HG02981 (cell line): ENCODE results near the gene ALDH1L1.

ENCODE experiments used
- ATAC-seq: cut with Tn5 transposase; IDR thresholded peaks from one replicate; pipeline ENCODE4 v1.9.1; 2021; ENCODE audit warnings: mild to moderate bottlenecking, moderate library complexity; ENCODE audit not compliant: unreplicated experiment

ALDH1L1 gene

DNA sequence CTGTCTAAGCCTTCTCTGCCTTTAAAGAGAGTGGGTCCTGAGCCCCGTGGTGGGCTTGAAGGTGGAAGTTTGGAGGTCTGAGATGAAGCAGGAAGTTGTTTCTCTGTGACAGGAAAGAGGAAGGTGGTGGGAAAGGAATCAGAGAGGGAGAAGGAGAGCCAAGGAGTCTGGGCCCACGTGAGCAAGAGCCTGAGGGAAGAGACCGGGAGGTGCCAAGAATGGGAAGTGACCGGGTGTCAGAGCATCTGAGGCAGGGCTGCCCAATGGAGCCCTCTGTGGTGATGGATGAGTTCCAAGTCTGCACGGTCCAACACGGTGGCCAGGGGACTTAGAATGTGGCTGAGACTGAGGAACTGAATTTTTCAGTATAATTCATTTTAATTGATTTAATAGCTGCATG is 24.6 kb downstream of the ALDH1L1 start:
- no peak for ATAC-seq

DNA sequence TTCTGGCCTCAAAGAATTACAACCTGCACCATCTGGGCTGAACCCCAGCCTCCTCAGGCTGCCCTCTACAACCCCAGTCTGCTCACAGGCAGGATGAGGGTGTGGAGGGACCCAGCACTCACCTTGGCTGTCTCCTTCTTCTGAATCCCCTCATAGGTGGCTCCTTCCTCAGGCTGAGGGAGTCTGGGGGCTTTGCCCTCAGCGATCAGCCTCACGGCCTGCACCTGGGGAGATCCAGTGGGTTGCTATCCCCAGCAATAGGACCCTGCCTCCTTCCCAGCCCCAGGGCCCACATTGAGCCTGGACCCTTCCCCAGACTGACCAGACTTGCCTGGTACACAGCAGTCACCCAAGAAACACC is 25.1 kb downstream of the ALDH1L1 start:
- no peak for ATAC-seq

DNA sequence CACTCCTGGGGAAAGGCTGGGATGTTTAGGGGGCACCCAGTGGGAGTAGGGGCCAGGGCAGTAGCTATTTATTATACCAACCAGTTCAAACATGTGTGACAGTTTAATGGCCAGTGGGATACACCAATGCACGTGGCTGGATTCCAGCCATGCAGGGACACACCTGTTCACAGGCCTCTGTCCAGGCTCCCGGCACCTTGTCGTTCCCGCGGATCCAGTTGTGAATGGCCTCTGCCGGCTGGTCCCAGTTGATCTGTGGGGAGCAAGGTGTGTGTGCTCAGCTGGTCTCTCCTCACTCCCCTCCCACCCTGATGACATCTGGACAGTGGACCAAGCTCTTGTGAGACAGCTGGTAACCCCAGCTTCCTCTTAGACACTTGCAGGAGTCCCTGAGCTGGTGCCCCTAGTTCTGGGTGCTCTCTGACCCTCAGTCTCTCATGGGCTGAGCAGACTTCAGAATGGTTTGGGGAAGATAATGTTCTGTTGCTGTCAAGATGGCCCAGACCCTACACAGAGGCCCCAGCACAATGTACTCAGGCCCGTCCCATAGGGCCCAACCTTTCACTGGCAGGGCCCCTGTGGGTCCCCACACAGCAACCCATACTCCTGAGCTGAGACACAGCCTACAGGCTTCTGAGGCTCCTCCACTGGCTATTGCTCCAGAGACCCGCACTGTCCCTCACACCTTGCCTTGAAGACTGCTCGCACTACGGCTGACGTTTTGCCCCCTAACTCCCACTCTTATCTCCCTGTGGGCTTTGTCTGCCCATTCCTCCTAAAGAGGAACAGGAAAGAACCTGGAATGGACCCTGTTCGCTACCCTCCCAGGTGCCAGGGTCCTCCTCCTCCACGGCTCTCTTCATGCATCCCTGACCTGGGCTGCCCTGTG is 25.8 kb downstream of the ALDH1L1 start:
- ATAC-seq = no peak

DNA sequence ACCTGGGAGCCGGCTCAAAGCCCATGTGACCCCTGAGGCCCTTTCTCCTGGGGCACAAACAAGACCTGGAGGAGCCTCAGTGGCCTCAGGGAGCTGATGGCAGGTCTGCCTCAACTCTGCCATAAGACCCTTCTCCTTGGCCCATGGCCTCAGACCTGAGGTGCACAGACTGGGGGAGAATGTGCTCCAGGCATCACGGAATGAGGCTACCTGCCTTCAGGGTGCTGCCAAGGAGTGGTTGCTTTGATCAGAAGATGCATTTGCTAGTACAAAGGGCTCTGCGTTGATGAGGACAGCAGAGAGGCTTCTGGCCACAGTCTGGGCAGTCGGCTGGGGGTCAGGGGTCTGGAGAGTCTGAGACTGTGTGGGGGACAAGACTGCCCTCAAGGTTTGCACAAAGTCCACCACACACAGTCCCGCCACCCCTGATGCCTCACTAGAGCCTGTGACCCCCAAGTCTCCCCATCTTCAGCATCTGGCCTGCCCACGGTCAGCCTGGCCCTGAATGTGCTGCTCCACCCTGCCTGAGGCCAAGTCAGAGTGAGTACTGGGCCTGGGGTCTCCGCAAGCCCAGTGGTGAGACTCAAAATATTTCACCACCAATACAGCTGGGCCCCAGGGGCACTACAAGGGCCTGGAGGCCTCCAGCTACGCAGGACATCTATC is 26.6 kb downstream of the ALDH1L1 start:
- ATAC-seq = no peak

DNA sequence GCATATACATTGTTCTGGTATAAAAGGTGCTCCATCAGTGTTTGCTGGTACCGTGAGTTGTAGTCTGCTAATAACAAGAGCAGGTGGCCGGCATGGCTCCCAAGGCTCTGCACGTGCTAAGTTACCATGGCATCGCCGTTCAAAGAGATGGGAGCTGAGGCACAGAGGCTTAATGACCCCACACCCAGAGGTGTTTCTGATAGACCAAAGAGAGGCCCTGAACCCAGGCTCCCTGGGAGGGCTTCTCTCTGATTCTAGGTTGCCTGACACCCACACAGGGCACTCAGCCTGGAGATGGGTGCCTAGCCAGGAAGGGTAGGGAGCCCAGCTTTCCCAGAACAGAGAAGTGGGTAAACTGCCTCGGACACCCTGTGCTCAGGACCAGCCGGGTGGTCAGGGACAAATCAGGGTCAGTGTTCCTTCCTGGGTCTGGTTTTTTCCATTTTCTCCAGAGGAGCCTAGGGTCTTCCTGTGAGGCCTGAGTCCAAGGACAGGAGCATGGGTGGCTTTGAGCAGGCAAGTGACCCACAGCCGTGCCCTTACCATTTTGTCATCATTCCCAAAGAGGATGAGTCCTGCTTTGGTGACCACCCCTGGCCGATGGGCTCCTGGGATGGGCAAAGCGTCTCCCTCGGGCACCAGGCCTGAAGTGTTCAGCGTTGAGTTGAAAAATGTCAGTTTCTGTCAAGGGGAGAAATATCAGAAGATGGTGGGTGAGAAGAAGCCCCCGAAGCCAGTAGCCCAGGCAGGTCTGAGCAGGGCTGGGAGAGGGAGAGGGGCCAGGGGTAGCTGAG is 27.3 kb downstream of the ALDH1L1 start:
- no peak for ATAC-seq

DNA sequence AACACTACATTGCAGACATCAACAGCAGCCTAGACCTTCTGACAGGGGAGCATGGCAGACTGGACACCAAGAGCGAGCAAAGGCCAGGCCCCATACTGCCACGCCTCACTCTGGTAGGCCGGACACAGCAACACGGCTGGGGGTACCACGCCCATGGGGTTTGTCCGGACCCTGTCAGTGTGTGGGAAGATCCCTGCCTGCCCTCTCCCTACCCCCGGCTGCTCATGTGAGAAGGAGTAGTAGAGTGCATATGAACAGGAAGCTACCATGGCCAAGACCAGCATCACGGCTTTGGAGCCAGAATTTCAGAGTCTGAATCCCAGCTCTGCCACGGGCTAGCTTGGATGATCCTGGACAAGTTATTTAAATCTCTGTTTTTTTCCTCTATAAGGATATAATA is 27.9 kb downstream of the ALDH1L1 start:
- ATAC-seq = no peak

DNA sequence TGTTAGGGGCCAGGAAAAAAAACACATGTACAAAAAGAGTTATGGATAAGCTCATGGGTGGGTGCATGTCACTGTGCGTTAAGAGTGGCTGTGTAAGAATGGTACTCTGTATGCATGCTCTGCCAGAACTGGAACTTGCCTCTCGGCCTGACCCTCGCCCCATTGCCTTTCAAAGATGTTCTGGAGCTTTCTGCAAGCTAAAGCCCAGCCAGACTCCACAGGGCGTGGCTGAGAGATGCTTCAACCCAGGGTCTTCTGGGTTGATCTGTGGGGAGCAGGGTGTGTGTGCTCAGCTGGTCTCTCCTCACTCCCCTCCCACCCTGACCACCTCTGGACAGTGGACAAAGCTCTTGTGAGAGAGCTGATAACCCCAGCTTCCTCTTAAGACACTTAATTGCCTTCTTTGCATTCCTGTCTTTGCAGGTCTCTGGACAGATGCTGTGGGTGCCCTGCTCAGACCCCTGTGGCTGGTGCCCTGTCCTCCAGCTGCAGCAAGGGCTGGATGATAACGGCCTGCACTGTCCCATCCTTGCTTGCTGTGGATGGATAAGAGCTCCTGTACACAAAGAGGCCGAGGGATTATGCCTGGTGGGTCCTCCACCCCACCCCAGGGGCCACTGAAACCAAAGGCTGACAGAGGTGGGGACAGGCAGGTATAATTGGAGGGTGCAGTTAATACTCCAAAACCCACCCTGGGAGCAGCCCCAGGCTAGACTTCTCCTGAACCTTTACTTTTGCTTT is 28.7 kb downstream of the ALDH1L1 start:
- ATAC-seq = no peak

DNA sequence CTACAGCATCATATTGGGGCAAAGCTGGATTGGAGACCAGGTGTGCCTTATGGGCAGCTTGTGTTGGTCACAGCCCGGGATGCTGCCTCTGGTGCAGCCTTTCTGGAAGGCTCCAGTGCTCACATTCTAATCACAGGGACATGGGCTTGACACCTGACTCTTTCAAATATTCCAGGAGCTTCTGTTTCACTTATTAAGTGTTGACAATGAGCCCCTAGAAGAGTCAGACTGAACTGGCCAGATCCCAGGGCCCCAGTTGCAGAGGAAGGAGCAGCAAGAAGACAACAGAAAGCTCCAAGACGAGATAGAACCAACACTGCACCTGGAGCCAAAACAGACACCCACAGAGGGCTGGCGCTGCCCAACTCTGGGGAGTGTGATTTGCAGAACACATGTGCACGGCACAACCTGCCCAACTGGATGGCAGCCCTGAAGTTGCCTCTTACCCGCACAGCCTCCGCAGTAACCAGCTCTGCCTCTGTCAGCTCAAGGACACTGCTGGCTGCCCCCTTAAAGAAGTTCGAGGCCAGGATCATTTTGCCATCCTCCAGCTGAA is 30.3 kb downstream of the ALDH1L1 start:
- no peak for ATAC-seq

DNA sequence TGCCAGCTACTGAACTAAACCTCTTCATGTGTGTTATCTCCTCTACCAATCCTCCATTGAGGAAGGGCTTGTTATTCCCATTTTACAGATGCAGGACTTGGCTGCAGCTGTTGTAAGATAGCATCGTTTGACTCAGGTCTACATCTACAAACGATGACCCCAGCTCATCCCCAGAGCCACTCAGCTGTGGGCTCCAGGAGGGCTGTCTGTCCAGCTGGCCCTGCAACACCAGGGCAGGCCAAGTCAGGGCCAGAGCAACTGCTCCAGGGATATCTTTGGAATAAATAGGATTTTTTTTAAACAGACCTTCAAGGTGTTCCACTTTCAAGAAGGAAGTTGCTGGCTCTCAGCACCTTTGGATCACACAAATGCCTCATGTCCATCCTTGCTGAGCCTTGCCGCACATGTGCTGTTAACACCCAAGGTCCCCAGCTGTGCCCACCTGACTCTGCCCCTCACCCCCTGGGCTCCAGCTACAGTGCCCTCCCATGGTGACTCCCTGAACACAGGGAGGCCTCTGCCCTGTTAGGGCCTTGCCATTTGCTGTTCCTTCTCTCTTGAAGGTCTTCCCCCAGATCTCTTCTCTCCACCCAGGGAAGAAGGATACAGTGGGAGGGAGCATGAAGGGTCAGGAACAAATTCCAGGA is 31.0 kb downstream of the ALDH1L1 start:
- no peak for ATAC-seq

DNA sequence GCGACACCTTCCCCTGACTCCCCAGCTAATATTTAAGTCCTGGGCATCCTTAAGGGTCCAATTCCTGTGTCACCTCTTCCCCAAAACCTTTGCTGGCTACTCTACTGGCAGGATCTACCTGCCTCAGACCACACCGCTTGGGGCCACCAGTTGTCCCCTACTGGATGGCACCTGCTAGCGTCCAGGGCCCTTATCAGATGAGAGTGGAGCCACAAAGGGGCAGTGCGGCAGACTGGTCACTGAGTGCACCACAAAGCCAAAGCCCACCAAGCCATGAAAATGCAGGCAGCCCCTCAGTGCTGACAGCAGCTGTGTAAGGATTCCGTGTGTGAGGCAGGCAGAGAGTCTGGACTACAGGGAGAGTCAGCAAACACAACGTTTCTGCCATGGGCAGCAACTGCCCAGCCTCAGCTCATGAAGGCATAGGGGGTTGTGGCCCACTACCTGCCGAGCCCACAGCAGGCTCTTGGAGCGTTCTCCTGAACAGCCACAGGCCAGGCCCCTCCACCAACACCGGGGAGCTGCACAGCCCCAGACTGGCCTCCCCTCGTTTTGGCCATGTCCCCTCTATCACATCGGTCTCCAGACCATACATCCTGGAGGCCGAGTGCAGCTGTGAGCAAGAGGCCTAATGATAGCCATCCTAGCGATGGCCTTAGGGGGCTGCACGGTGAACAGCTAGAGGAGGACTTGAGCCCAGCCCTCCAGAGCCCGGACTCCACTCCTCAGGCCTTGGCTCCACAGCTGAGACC is 32.3 kb downstream of the ALDH1L1 start:
- ATAC-seq = no peak

DNA sequence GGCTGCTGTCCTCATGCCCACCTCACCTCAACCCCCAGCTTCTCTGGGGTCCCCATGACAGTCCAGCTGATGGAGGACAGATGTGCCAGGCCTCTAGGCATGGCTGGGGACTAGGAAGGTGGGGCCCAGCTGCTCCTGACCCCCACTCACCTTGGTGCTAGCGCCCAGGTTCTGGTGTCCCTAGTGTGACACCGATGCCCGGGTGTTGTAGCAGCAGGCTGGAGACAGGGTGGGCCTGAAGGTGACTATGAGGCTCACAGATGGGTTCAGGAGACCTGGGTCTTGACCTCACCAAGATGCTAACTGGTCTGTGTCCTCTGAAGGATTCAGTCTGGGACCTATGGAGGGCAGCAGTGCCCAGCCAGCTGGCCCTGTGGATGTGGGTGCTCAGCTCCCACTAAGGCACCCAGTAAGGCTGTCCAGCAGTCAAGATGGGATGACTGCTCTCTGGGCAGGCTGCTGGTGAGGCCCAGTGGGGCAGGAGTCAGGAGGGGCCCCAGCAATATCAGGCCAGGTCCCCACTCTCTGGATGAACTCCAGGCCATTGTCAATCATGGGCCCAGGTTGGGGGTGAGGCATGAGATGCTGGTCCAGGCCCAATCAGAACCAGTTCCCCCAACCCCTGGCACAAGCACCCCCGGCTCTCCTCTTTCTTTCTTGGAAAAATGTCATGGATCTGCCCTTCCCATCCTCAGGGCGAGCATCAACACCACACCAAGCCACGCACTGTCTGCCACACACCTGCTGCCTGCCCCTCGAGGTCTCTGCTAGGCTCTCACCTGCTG is 33.0 kb downstream of the ALDH1L1 start:
- ATAC-seq = no peak

DNA sequence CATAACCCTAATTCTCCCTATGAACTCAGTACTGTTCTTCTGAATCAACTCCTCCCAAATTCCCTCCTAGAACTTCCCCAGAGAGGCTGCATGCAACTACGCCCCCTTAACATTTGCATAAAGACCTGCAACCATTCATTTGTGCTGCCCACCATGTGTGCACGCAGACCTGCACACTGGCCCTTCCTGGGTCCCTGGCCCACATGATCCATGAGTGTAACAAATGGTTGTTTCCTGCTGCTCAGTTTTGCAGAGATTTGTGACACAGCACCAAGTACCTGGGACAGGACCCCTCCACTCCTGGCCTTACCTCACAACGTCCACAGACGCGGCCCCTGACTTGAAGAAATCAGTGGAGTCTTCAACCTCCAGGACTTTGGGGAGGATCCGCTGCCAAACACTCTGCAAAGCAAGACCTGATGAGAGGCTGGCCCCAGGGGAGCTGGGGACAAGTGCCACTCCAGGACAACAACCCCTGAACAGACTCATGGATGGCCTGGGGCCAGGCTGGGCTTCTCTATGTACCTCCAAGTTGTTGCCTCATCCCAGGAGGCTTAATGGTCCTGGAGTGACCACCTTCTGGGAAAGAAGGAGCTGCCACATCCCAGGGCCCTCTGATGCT is 33.8 kb downstream of the ALDH1L1 start:
- no peak for ATAC-seq

DNA sequence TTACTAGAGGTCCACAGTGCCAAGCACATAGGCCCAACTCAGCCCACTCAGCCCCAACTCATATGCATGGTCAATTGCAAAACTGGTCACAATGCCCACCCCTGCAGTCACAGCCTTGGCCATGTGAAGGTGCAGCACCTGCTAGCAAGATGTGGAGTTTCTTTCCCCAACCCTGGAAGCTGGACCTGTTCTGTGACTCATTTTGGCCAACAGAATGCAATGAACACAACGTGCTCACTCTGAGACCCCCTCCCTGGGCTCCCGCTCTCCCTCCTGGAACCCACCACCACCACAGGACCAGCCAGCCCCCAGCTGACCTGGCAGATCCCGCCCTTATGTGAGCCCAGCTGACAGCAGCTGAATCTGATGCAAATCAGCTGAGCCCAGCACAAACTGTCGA is 34.4 kb downstream of the ALDH1L1 start:
- no peak for ATAC-seq

DNA sequence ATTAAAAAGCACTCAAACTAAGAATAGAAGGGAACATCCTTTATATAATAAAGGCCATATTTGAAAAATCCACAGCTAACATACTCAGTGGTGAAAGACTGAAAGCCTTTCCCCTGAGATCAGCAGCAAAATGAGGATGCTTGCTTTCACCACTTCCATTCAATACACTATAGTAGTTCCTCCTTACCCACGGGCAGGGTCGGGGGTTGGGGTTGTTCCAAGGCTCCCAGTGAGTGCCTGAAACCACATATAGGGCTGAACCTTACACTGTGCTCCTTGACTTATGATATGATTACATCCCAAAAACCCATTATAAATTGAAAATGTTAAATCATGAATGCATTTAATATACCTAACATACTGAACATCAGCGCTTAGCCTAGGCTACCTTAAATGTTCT is 37.7 kb downstream of the ALDH1L1 start:
- no peak for ATAC-seq

DNA sequence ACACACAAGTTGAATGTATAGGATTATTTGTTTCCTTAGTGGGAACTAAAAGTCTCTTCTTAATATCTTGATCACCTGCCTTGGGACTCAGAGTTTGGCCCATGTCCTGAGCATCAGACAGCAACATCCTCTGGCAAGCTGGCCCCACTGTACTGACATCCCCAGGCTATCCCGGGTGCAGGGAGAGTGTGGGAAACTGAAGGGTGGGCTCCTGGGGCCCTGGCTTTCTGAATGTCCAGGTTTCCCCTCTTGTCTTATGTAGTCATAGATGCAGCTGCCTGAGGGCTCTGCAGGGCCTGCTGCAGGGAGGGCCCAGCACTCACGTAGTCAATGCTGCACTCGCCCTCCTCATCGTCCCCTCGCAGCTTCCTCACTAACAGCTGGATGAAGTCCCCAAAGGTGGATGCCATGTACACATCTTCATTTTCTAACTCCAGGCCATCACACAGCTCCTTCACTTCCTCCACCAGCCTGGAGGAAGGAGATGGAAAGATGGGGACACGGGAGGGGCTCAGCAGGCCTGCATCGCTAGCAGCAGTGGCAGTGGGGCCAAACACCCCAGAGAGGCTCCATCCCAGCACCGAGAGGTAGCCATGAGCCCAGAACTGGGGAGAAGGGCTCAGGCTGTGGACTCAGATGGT is 42.8 kb downstream of the ALDH1L1 start:
- ATAC-seq = no peak

DNA sequence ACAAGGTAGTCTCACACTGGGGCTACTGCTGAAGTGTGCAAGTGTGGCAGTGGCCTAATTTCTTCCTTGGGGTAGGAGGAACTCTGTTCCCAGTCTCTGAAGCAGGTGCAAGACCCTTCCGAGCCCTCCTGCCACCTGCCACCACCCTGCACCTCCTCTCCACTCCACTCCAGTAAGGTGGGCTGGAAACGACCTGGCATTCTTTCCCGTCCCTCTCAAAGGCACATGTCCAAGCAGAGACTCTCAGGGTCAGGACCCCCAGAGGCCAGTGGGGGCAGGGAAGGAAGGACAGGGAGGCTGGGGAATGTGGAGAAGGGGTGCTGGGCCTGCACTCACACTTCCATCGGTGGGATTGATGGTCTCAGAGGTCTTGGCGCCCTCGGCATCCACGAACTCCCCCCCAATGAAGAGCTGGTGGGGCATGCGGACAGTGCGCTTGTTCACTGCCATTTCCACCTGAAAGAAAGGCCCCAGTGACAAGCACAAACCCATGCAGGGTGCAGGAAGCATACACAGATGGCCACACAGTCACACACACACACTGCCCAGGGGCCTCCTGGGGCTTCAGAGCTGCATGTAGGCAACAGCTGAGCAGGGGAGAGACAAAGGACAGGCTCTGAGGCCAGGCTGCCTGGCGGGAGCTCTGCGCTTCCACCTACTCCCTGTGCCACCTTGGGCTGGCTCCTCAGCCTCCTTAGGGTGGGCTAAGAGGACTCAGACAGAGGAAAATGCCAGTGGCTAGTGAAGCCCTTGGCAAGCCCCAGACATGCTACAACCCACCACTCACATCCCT is 43.8 kb downstream of the ALDH1L1 start:
- ATAC-seq = no peak
